Esophagus squamous epithelium (tissue), 4 donors: ENCODE measurements around the gene UBE2R2.

Source experiments
- CTCF ChIP-seq, 6 experiments: fragments of 450-650 bp in 4 of 6; fragments of 200-600 bp in 2 of 6; sonication (generic) in 2 of 6; IDR thresholded peaks; one replicate each; pipeline ENCODE4 v1.5.1; 2016 to 2019; ENCODE audit warnings: antibody characterized with exemption in 6 of 6, mild to moderate bottlenecking in 4 of 6, moderate library complexity in 4 of 6
- POLR2A ChIP-seq, 4 donors: fragments of 450-650 bp; IDR thresholded peaks; one replicate each; pipeline ENCODE4 v1.6.1; 2017; ENCODE audit warnings: antibody characterized with exemption in 4 of 4, mild to moderate bottlenecking in 4 of 4, moderate library complexity in 3 of 4

GRCh38 chr9:33946779-33947535, 130.0 kb downstream of the UBE2R2 start:
- TF ChIP-seq CTCF (IDR thresholded peaks at IDR 0.05), result no peak
- TF ChIP-seq POLR2A (IDR thresholded peaks at IDR 0.05), result no peak
